ENCODE results near the gene GPS1. TPM values are rescaled to one million over a fixed set of nuclear protein-coding genes. Genes with fewer than 3 reads are reported as not detected.

GPS1 gene
- total and polyA plus RNA-seq, 4 donors = 63.4 to 165 (median 138) TPM

DNA sequence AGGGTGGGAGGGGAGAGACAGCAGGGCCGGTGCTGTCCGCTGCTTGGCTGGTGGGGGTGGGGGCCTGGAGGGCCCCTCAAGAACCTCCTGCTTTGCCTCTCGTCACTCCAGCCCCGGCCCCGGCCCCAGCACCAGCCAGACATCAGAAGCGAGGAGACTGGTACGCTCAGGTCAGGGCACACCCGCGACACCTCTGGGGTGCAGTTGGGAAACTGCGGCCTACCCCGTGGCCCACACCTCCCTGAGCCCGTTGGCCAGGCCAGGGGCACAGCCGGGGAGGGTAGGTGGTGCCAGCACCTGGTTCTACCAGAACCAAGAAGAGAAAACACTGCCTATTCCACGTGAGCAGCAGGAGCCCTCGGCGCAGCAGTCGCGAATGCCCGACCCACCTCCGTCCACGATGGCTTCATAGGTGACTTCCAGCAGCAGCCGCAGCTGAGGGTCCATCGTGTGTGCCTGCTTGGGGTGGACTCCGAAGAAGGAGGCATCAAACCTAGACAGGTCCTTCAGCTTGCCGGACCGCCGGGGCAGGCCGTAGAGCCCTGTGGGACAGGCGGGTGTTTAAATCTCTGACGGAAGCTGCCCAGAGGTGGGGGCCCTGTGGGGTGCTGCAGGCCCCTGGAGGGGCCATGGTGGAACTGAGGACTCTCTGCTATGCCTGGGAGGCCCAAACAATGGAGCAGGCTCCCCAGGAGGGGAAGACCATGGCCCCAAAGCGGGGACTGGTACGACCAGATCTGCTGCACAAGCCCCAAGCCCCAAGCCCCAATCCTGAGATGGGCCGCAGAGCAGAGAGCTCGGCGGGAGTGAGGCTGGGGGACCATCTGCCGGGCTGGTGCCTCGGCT, 43.5 kb downstream of the GPS1 start:
- no peak overlapping the region for H3K4me3 ChIP-seq (ENCODE audit: low read depth, low read length)
- WGBS (ENCODE audit: insufficient coverage) = 88% methylated on average over 37 of the region's 37 CpGs

DNA sequence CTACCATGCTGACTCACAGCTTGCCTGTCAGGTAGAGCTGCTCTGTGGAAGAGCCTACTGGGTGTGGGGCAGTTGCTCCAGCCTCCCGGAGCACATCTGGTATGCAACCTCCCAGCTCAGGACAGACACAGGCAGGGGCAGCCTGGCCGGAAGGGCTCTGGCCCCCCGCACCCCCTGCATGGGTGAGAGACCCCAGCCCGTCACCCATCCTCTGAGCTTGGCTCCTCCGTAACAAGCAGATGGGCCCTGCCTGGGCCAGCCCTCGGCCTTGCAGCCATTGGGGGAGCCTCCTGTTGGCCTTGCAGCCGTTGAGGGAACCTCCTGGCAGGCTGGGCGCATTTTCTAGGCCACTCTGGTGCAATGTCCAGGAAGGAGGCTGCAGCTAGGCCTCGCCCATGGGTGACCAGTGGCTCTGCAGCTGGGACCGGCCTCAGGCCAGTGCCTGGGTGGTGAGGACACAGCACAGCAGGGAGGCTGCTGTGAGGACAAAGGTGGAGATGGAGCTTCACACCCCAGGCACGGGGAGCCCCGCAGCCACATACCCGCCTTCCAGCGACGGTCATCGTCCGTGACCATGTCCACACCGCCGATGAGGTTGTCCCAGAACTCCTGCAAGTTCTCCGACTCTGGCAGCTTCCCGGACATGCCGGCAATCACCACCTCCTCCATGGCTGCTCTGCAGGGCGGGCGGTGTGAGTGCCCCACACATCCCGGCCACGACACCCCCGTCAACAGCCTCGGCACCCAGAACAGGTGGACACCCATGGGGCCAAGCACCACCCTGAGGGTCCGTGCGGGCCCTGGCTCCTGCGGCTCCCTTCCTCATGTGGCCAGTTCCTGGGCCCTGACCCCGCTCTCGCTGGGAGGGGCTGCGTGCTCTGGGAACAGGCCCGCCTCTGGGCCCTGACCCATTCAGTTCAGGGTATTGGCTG, 44.3 kb downstream of the GPS1 start:
- Histone ChIP-seq H3K27ac (ENCODE audit: low read depth, low read length) (no peak overlapping the region), H3K4me3 (ENCODE audit: low read depth, low read length) (peak overlapping the region; percentile 57), H3K4me1 (ENCODE audit: control insufficient read depth, insufficient read depth, low read length) (peaks cover 38% of the 10 kb centered on the region), H3K27me3 (ENCODE audit: control insufficient read depth, insufficient read depth, low read length) (no peaks in the 10 kb centered on the region), H3K36me3 (ENCODE audit: control insufficient read depth, insufficient read depth, low read length) (peaks cover 72% of the 10 kb centered on the region), H3K9me3 (ENCODE audit: control insufficient read depth, insufficient read depth, low read length) (no peaks in the 10 kb centered on the region)
- WGBS (ENCODE audit: insufficient coverage) = 88% methylated on average over 35 of the region's 35 CpGs
- DNase-seq (ENCODE audit: low read depth in 4 of 6, low spot score in 6 of 6) = no peak

More for the DNA sequence above, 43.5 kb downstream of the GPS1 start:
- H3K9me3 ChIP-seq (ENCODE audit: control insufficient read depth, insufficient read depth, low read length) = no peaks in the 10 kb centered on the region
- no peak for DNase-seq (ENCODE audit: low read depth in 4 of 6, low spot score in 6 of 6)
- no peaks in the 10 kb centered on the region for H3K27me3 ChIP-seq (ENCODE audit: control insufficient read depth, insufficient read depth, low read length)
- H3K36me3 ChIP-seq (ENCODE audit: control insufficient read depth, insufficient read depth, low read length) = peaks cover 72% of the 10 kb centered on the region
- peaks cover 31% of the 10 kb centered on the region for H3K4me1 ChIP-seq (ENCODE audit: control insufficient read depth, insufficient read depth, low read length)
- no peak overlapping the region for H3K27ac ChIP-seq (ENCODE audit: low read depth, low read length)

DNA sequence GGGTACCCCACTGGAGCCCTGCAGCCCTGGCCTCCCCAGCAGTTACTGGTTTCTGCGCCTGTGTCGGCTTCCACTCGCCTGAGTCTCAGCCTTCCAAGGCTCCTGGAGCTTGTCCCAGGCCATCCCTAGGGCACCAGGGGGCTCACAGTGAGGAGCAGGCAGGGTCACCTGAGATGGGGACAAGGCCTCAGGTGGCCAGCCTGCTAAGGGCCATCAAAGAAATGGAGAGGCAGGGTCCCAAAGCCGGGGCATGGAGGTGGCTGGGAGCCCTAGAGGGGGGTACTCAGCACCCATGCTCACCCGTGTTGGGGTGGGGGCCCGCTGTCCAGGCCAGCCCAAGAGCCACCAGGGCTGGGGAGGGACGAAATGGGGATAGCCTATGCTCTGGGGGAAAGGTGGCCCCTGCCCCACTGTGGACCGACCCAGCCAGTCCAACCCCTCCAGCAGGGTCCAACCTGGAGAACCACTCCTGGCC, 45.0 kb downstream of the GPS1 start:
- Histone ChIP-seq H3K9me3 (ENCODE audit: control insufficient read depth, insufficient read depth, low read length) (no peaks in the 10 kb centered on the region), H3K4me3 (ENCODE audit: low read depth, low read length) (peak overlapping the region; percentile 57), H3K4me1 (ENCODE audit: control insufficient read depth, insufficient read depth, low read length) (peaks cover 44% of the 10 kb centered on the region), H3K36me3 (ENCODE audit: control insufficient read depth, insufficient read depth, low read length) (peaks cover 72% of the 10 kb centered on the region), H3K27ac (ENCODE audit: low read depth, low read length) (peak overlapping the region; percentile 52), H3K27me3 (ENCODE audit: control insufficient read depth, insufficient read depth, low read length) (no peaks in the 10 kb centered on the region)
- DNase-seq (ENCODE audit: low read depth in 4 of 6, low spot score in 6 of 6) = no peak
- 41% methylated on average over 8 of the region's 8 CpGs for WGBS (ENCODE audit: insufficient coverage)

DNA sequence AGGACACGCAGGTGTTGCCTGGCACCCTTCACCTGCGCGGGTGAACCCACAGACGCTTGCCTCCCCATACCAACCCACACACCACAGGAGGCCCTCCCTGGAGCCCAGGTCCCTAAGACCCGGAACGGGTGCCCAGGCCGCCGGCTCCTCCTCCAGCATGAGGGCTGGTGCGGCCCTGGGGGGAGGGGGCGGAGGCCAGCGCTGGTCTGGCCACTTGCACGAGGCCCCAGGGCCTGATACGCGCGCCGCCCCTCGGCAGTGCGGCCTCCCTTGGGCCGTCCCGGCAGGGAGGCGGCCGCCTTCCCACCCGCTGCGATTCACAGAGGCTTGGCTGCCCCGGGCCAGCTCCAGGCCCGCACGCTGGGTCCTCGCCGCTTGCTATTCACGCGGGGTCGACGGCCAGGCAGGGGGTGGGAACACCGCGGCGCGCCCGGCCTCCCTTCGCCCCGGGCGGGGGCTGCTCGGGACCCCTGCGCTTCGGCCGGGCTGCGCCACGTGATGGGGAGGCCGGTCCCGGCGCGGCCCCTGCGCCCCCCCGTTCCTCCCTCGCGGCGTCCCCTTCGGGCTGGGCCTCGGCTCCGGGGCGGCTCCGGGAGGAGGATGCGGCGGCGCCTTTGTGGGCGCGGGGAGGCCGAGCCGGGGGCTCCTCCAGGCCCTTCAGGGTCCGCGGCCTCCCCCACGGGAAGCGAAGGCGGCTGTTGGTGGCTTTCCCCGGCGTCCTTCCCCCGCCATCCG, 45.7 kb downstream of the GPS1 start:
- Histone ChIP-seq H3K4me3 (ENCODE audit: low read depth, low read length) (peak overlapping the region; percentile 57), H3K9me3 (ENCODE audit: control insufficient read depth, insufficient read depth, low read length) (no peaks in the 10 kb centered on the region), H3K27me3 (ENCODE audit: control insufficient read depth, insufficient read depth, low read length) (no peaks in the 10 kb centered on the region), H3K4me1 (ENCODE audit: control insufficient read depth, insufficient read depth, low read length) (peaks cover 49% of the 10 kb centered on the region), H3K27ac (ENCODE audit: low read depth, low read length) (peak overlapping the region; percentile 52), H3K36me3 (ENCODE audit: control insufficient read depth, insufficient read depth, low read length) (peaks cover 71% of the 10 kb centered on the region)
- peak in 3 of 6 donors; percentile 4 to 55 (median 34) for DNase-seq (ENCODE audit: low read depth in 4 of 6, low spot score in 6 of 6)
- under 1% methylated on average over 77 of the region's 77 CpGs for WGBS (ENCODE audit: insufficient coverage)

DNA sequence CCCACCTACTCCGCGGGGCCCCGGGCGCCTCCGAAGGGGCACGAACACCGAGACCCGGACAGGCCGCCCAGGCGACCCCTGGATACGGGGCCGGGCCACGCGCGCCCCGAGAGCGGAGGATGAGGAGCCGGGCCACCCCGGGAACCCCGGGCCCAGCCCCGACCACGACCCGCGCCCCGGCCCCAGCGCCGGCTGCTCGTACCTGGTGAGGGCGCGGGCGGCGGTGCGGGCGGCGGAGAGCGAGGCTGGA, 46.1 kb downstream of the GPS1 start:
- Histone ChIP-seq H3K4me1 (ENCODE audit: control insufficient read depth, insufficient read depth, low read length) (peaks cover 53% of the 10 kb centered on the region), H3K27me3 (ENCODE audit: control insufficient read depth, insufficient read depth, low read length) (no peaks in the 10 kb centered on the region), H3K4me3 (ENCODE audit: low read depth, low read length) (peak overlapping the region; percentile 57), H3K9me3 (ENCODE audit: control insufficient read depth, insufficient read depth, low read length) (no peaks in the 10 kb centered on the region), H3K27ac (ENCODE audit: low read depth, low read length) (peak overlapping the region; percentile 15), H3K36me3 (ENCODE audit: control insufficient read depth, insufficient read depth, low read length) (peaks cover 67% of the 10 kb centered on the region)
- WGBS (ENCODE audit: insufficient coverage) = 0% methylated on average over 36 of the region's 36 CpGs
- no peak for DNase-seq (ENCODE audit: low read depth in 4 of 6, low spot score in 6 of 6)

DNA sequence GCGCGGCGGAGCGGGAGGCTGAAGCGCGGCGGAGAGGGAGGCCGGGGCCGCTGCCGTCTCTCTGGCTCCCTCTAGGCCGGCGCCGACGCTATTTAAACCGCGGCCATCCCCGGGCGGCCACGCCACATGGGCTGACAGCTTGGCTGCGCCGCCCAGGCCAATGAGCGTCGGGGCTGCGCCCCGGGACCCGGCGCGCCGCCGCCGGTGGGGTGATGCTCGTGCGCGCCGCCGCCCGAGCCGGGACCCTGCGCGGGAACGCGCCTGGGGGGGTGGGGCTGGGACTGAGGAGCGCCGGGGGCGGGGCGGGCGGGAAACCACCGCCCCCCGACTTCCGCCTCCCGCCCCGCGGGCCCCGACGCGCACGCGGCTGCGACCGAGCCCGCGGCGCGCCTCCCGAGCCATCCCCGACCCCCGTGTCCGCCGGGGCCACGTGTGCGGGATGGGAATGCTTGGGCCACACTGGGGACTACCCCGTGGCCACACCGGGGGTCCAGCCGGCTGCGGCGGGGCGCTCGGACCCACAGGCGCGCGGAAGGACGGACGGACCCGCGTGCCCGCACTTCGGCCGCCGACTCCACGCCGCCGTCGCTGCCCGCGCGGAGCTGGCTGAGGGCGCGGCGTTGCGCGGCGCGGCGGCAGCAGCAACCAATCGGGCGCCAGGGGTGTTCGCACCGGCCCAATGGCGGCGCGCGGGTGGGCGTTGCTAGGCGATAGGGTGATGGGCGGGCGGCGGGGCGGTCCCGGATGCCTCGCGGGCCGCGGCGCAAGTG, 46.7 kb downstream of the GPS1 start, which contains the start of gene FASN:
FASN (minus strand) TSS at position 68 of the 770 bp plus-strand sequence. CDS start 1,791 bp downstream, outside the sequence.
- DNase-seq (ENCODE audit: low read depth in 4 of 6, low spot score in 6 of 6) = peak; percentile 76 to 98 (median 91)
- Histone ChIP-seq H3K36me3 (ENCODE audit: control insufficient read depth, insufficient read depth, low read length) (peaks cover 65% of the 10 kb centered on the region), H3K4me3 (ENCODE audit: low read depth, low read length) (peak within 1 kb of the TSS; percentile 57), H3K4me1 (ENCODE audit: control insufficient read depth, insufficient read depth, low read length) (peaks cover 58% of the 10 kb centered on the region), H3K9me3 (ENCODE audit: control insufficient read depth, insufficient read depth, low read length) (no peaks in the 10 kb centered on the region), H3K27me3 (ENCODE audit: control insufficient read depth, insufficient read depth, low read length) (no peaks in the 10 kb centered on the region), H3K27ac (ENCODE audit: low read depth, low read length) (peak within 1 kb of the TSS; percentile 86)
- under 1% methylated on average over 110 of the region's 124 CpGs for WGBS (ENCODE audit: insufficient coverage)

DNA sequence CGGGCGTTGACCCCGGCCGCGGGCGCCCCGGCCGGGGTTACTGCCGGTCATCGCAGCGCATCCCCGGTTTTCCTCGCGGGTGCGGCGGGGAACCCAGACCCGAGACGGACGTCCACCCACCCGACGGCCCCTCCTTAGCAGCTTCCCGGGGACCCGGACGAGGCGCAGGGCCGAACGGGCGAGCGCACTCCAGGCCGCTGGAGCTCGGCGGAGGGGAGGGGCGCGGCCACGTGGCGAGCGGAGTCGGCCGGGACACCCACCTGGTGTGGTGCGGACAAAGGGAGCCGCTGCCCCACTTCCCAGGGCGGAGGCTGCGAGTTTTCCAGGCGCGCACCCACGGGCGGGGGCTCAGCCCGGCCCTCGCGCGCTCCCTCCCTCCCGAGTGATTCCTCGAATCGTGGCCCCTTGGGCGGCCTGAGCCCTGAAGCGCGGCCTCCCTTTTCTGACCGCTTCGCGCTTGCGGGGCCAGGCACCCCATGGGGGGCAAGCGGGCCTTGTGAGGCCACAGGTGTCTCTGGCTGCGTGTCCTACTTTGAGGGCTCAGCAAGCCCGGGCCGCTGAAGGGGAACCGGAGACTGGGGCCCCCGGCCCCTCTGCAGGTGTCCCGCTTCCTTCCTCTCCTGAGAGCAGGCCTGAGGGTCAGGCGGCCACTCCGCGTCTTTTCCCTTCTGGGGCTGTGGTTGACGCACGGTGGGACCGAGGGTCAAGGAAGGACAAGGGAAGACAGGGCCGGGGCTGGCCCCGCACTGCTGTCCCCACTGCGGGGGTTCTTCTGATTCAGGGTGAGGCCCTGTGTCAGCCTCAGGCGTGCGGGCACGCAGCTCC, 47.5 kb downstream of the GPS1 start:
- Histone ChIP-seq H3K36me3 (ENCODE audit: control insufficient read depth, insufficient read depth, low read length) (peaks cover 62% of the 10 kb centered on the region), H3K4me3 (ENCODE audit: low read depth, low read length) (peak overlapping the region; percentile 48), H3K9me3 (ENCODE audit: control insufficient read depth, insufficient read depth, low read length) (no peaks in the 10 kb centered on the region), H3K27me3 (ENCODE audit: control insufficient read depth, insufficient read depth, low read length) (no peaks in the 10 kb centered on the region), H3K4me1 (ENCODE audit: control insufficient read depth, insufficient read depth, low read length) (peaks cover 66% of the 10 kb centered on the region), H3K27ac (ENCODE audit: low read depth, low read length) (peak overlapping the region; percentile 86)
- DNase-seq (ENCODE audit: low read depth in 4 of 6, low spot score in 6 of 6) = peak in 1 of 6 donors; percentile 34
- WGBS (ENCODE audit: insufficient coverage) = 5% methylated on average over 80 of the region's 80 CpGs

DNA sequence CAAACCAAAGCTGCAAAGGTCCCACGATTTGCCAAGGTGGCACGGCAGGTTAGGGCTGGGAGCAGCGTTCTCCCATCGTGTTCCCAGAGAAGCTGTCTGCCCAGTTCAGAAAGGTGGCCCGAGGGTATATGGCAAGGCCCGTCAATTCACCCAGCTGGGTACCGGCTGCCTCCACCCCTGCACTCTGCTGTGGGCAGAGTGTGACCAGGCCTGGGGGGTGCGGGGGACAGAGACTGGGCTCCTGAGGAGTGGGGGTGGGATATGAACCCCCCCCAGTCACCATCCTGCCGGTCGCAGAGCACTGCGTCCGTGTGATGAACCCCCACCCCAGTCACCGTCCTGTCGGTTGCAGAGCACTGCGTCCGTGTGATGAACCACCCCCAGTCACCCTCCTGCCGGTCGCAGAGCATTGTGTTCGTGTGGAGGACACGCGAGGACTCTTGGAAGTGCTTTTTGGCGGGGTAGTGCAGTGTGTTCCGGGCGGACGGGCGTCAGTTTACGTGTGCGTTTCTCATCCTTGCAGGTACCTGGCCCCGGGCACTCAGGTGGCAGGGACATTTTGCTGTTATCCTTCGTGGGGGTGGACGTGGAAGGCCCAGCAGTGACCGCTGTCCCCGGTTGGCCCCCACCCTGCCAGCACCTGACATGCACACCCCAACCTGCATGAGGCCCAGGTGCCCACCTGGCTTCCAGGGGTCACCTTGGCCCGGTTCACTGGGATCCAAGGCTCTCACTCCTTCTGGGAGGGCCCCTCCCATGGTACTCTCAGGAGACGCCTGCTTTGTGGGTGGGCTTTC, 49.0 kb downstream of the GPS1 start:
- Histone ChIP-seq H3K9me3 (ENCODE audit: control insufficient read depth, insufficient read depth, low read length) (no peaks in the 10 kb centered on the region), H3K27ac (ENCODE audit: low read depth, low read length) (no peak overlapping the region), H3K4me1 (ENCODE audit: control insufficient read depth, insufficient read depth, low read length) (peaks cover 74% of the 10 kb centered on the region), H3K4me3 (ENCODE audit: low read depth, low read length) (no peak overlapping the region), H3K36me3 (ENCODE audit: control insufficient read depth, insufficient read depth, low read length) (peaks cover 58% of the 10 kb centered on the region), H3K27me3 (ENCODE audit: control insufficient read depth, insufficient read depth, low read length) (no peaks in the 10 kb centered on the region)
- 87% methylated on average over 26 of the region's 35 CpGs for WGBS (ENCODE audit: insufficient coverage)
- DNase-seq (ENCODE audit: low read depth in 4 of 6, low spot score in 6 of 6) = no peak

All from spinal cord (tissue), 10 donors.